C4-2B (cell line): ENCODE results near the gene SIN3A.

Experiments used
- CTCF ChIP-seq: fragments of 450-650 bp; conservative IDR thresholded peaks from 2 replicates; pipeline ENCODE4 v1.5.1; 2017; ENCODE audit warnings: mild to moderate bottlenecking
- ZFX ChIP-seq: fragments of 450-650 bp; IDR thresholded peaks from 2 replicates; pipeline ENCODE4 v1.6.1; 2017

- TF ChIP-seq CTCF (no peak), ZFX (no peak)
Observed at GRCh38 chr15:75369897-75370581, 81.5 kb downstream of the SIN3A start.
